HCT116 (cell line): ENCODE measurements around the gene CFL1. TPM values are rescaled to one million over a fixed set of nuclear protein-coding genes. Genes with fewer than 3 reads are reported as not detected.

Experiments used
- ATAC-seq: fragments of 200-7000 bp; cut with Tn5 transposase; 2 replicates; pipeline ENCODE4 v1.9.1; 2020; ENCODE audit warnings: mild to moderate bottlenecking, moderate library complexity
- BruUV-seq: library from RNA; stranded (reverse); fragments of 400-500 nt; replicated peaks from 2 replicates; lab custom pipeline; 2021; lab: Mats Ljungman, UMichigan
- CTCF ChIA-PET: fragments of 300-600 bp; sonication (Branson Sonifier 250); formaldehyde crosslinking; loops from one replicate; lab custom pipeline; 2021; ENCODE audit warnings: antibody characterized with exemption; lab: Charles Lee
- POLR2A ChIA-PET: fragments of 300-600, 350-600 bp; sonication (Branson Sonifier 250); formaldehyde crosslinking; loops from one replicate; lab custom pipeline; 2021; ENCODE audit warnings: antibody characterized with exemption; lab: Charles Lee
- RAD21 ChIA-PET, 2 experiments: fragments of 300-600 bp; sonication (Branson Sonifier 250); formaldehyde crosslinking; loops; one replicate each; lab custom pipeline; 2023; ENCODE audit warnings: low total read pairs in 2 of 2; ENCODE audit not compliant: uncharacterized antibody in 2 of 2, unreplicated experiment in 2 of 2, low non-redundant PET in 1 of 2; lab: Charles Lee
- DNase-seq: peaks from one replicate; pipeline ENCODE4 v3.0.0-alpha.2; 2010; ENCODE audit warnings: low read depth, low spot score
- H2AFZ ChIP-seq: fragments of 200-600 bp; shearing (Covaris generic), sonication (generic); 2 replicates; pipeline ENCODE4 v1.6.1; 2017; ENCODE audit warnings: low read depth, mixed run types, mixed read lengths, antibody characterized with exemption, low read length; ENCODE audit not compliant: poor library complexity, severe bottlenecking
- H3K27ac ChIP-seq: 2 replicates; pipeline ENCODE4 v1.5.1; 2012; ENCODE audit warnings: low read depth, low read length
- H3K27me3 ChIP-seq: fragments of 200-600 bp; sonication (generic); 2 replicates; pipeline ENCODE4 v1.6.1; 2016; ENCODE audit warnings: mixed run types, low read length, mixed read lengths; ENCODE audit not compliant: insufficient read depth
- H3K36me3 ChIP-seq, 2 experiments: fragments of 200-500 bp in 1 of 2; fragments of 200-600 bp in 1 of 2; sonication (Bioruptor generic) in 1 of 2; sonication (generic) in 1 of 2; 2 replicates each; pipeline versions ENCODE4 v1.5.1 to v1.6.1; 2014 to 2016; ENCODE audit warnings: low read length in 2 of 2, inconsistent platforms in 1 of 2, mixed read lengths in 1 of 2, mixed run types in 1 of 2; ENCODE audit not compliant: insufficient read depth in 2 of 2, control insufficient read depth in 1 of 2
- H3K4me1 ChIP-seq, 2 experiments: fragments of 200-600 bp in 1 of 2; sonication (generic) in 1 of 2; 2 replicates each; pipeline versions ENCODE4 v1.5.1 to v1.6.1; 2012 to 2017; ENCODE audit warnings: low read length in 2 of 2, inconsistent platforms in 1 of 2, mild to moderate bottlenecking in 1 of 2, mixed read lengths in 1 of 2, mixed run types in 1 of 2, moderate library complexity in 1 of 2; ENCODE audit not compliant: insufficient read depth in 2 of 2, control insufficient read depth in 1 of 2
- H3K4me2 ChIP-seq: fragments of 200-600 bp; sonication (generic); 2 replicates; pipeline ENCODE4 v1.6.1; 2017; ENCODE audit warnings: mixed run types, low read length, mixed read lengths
- H3K4me3 ChIP-seq, 2 experiments: fragments of 200-600 bp in 1 of 2; sonication (generic) in 1 of 2; replicated peaks in 1 of 2; 2 replicates each; pipeline ENCODE4 v1.5.1; 2011 to 2016; ENCODE audit warnings: low read length in 2 of 2, control low read depth in 1 of 2, low read depth in 1 of 2, mild to moderate bottlenecking in 1 of 2, mixed read lengths in 1 of 2, mixed run types in 1 of 2
- H3K79me2 ChIP-seq: fragments of 200-600 bp; sonication (generic); 2 replicates; pipeline ENCODE4 v1.6.1; 2017; ENCODE audit warnings: mild to moderate bottlenecking, mixed run types, low read length, moderate library complexity, mixed read lengths; ENCODE audit not compliant: insufficient read depth
- H3K9ac ChIP-seq: fragments of 200-600 bp; sonication (generic); 2 replicates; pipeline ENCODE4 v1.6.1; 2016; ENCODE audit warnings: low read length, mixed read lengths
- H3K9me2 ChIP-seq: fragments of 200-600 bp; sonication (generic), shearing (Covaris generic); 2 replicates; pipeline ENCODE4 v1.6.1; 2017; ENCODE audit warnings: mixed run types, mild to moderate bottlenecking, moderate library complexity; ENCODE audit not compliant: insufficient read depth
- H3K9me3 ChIP-seq, 2 experiments: fragments of 200-500 bp in 1 of 2; fragments of 200-600 bp in 1 of 2; sonication (Bioruptor generic) in 1 of 2; sonication (generic) in 1 of 2; 2 replicates each; pipeline ENCODE4 v1.6.1; 2014 to 2017; ENCODE audit warnings: low read length in 2 of 2, mixed read lengths in 2 of 2, inconsistent platforms in 1 of 2, low read depth in 1 of 2, mild to moderate bottlenecking in 1 of 2, mixed run types in 1 of 2, moderate library complexity in 1 of 2; ENCODE audit not compliant: control insufficient read depth in 1 of 2, insufficient read depth in 1 of 2
- H4K20me1 ChIP-seq: fragments of 200-600 bp; sonication (generic), shearing (Covaris generic); 2 replicates; pipeline ENCODE4 v1.6.1; 2017; ENCODE audit warnings: mixed run types, mild to moderate bottlenecking, moderate library complexity; ENCODE audit not compliant: insufficient read depth
- CBX3 ChIP-seq: IDR thresholded peaks from 2 replicates; pipeline ENCODE4 v1.6.1; 2012; ENCODE audit warnings: low read depth
- EGR1 ChIP-seq: IDR thresholded peaks from 2 replicates; pipeline ENCODE4 v1.6.1; 2012; ENCODE audit warnings: low read depth
- ELF1 ChIP-seq: IDR thresholded peaks from 2 replicates; pipeline ENCODE4 v1.6.1; 2012; ENCODE audit warnings: low read depth, borderline replicate concordance
- JUND ChIP-seq: IDR thresholded peaks from 2 replicates; pipeline ENCODE4 v1.6.1; 2012
- MAX ChIP-seq: IDR thresholded peaks from 2 replicates; pipeline ENCODE4 v1.6.1; 2012
- POLR2AphosphoS5 ChIP-seq: IDR thresholded peaks from 2 replicates; pipeline ENCODE4 v1.6.1; 2011; ENCODE audit warnings: mild to moderate bottlenecking, low read depth, low read length, moderate library complexity
- RAD21 ChIP-seq: IDR thresholded peaks from 2 replicates; pipeline ENCODE4 v1.6.1; 2012; ENCODE audit warnings: low read depth, mild to moderate bottlenecking
- REST ChIP-seq: IDR thresholded peaks from 2 replicates; pipeline ENCODE4 v1.6.1; 2012; ENCODE audit warnings: low read depth
- SIN3A ChIP-seq: IDR thresholded peaks from 2 replicates; pipeline ENCODE4 v1.6.1; 2012; ENCODE audit warnings: low read depth
- SP1 ChIP-seq: IDR thresholded peaks from 2 replicates; pipeline ENCODE4 v1.6.1; 2012; ENCODE audit warnings: low read depth
- TCF7L2 ChIP-seq: IDR thresholded peaks from 2 replicates; pipeline ENCODE4 v1.7.0; 2011; ENCODE audit warnings: borderline replicate concordance, inconsistent platforms; ENCODE audit not compliant: insufficient read depth, insufficient read length; ENCODE audit errors: extremely low read depth
- YY1 ChIP-seq: IDR thresholded peaks from 2 replicates; pipeline ENCODE4 v1.6.1; 2011; ENCODE audit warnings: low read length, low read depth, moderate library complexity, mild to moderate bottlenecking; ENCODE audit not compliant: insufficient replicate concordance; ENCODE audit errors: extremely low read depth
- ZBTB33 ChIP-seq: IDR thresholded peaks from 2 replicates; pipeline ENCODE4 v1.6.1; 2011; ENCODE audit warnings: mild to moderate bottlenecking, low read length, moderate library complexity; ENCODE audit not compliant: insufficient replicate concordance; ENCODE audit errors: extremely low read depth
- ZFX ChIP-seq: fragments of 450-650 bp; IDR thresholded peaks from 2 replicates; pipeline ENCODE4 v1.6.1; 2017
- ZNF274 ChIP-seq: fragments of 200-500 bp; sonication (Bioruptor generic); IDR thresholded peaks from 2 replicates; pipeline ENCODE4 v1.6.1; 2014; ENCODE audit warnings: mild to moderate bottlenecking, low read depth, low read length, inconsistent platforms
- intact Hi-C: fragments of 100-400 bp; cut with micrococcal nuclease; formaldehyde crosslinking; loops from 2 replicates; pipeline ENCODE4 v1.10.0; 2022
- total RNA-seq: library from RNA; stranded (reverse); gene quantifications from one replicate; pipeline ENCODE4 v1.2.1, GENCODE V29; 2021; ENCODE audit not compliant: unreplicated experiment
- TF ChIP-seq, protein P1 (sequence below): IDR thresholded peaks from 2 replicates; pipeline ENCODE4 v1.6.1; 2012

The CFL1 gene
- total RNA-seq, 1 experiment from 2014 or later, result 1,270 TPM

GRCh38 chr11:65865550-65866172, 7.7 kb upstream of the CFL1 start:
- Histone ChIP-seq H3K4me3 (no peak overlapping the region), H3K9me3 (no peaks in the 10 kb centered on the region), H3K27ac (no peak overlapping the region), H4K20me1 (no peaks in the 10 kb centered on the region), H3K36me3 (peaks cover 7 to 18% of the 10 kb centered on the region in 2 experiments; a peak in 3 of 4 replicates), H3K9me2 (no peaks in the 10 kb centered on the region), H3K27me3 (no peaks in the 10 kb centered on the region), H3K79me2 (peaks cover 22% of the 10 kb centered on the region), H2AFZ (no peak overlapping the region), H3K4me1 (peaks cover 9 to 12% of the 10 kb centered on the region in 2 experiments), H3K9ac (no peak overlapping the region), H3K4me2 (no peak overlapping the region)
- ChIA-PET POLR2A (interaction anchor here (1.3 kb wide), 1 partner anchor 24 kb away, joined by 4 read pairs; the partner anchor contains the start of gene CCDC85B), RAD21 (no interaction called here), CTCF (no interaction called here)
- intact Hi-C loops, result no loop called here
- BruUV-seq, result no TSS peak
- no peak for DNase-seq
- ATAC-seq, result no peak
- TF ChIP-seq REST (no peak), ZBTB33 (no peak), SIN3A (no peak), ZFX (no peak), EGR1 (no peak), ZNF274 (no peak), TCF7L2 (no peak), SP1 (no peak), MAX (no peak), CBX3 (no peak), RAD21 (no peak), POLR2AphosphoS5 (no peak), ELF1 (no peak), JUND (no peak), YY1 (no peak)
- TF ChIP-seq, protein P1, sequence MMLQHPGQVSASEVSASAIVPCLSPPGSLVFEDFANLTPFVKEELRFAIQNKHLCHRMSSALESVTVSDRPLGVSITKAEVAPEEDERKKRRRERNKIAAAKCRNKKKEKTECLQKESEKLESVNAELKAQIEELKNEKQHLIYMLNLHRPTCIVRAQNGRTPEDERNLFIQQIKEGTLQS, result no peak
